ENCODE measurements around the gene DHCR24.
"Not testable (repeated sequence)": the region's sequence is repeated elsewhere in the genome, so short reads cannot be mapped to it uniquely, and the experiment has no call there.

Gene DHCR24

GRCh38 chr1:54927472-54928240, 40.7 kb upstream of the DHCR24 start:
- H3K4me3 ChIP-seq (replicated peaks; ENCODE audit: low read depth, low read length), result no peak overlapping the region
- DNase-seq (ENCODE audit: extremely low read depth, low read depth), result peak; percentile 52
- TF ChIP-seq CTCF (IDR thresholded peaks at IDR 0.05; ENCODE audit: low read depth, low read length, missing control alignments), result no peak

- no peak for DNase-seq (ENCODE audit: extremely low read depth, low read depth)
- no peak overlapping the region for H3K4me3 ChIP-seq (replicated peaks; ENCODE audit: low read depth, low read length)
- TF ChIP-seq CTCF (IDR thresholded peaks at IDR 0.05; ENCODE audit: low read depth, low read length, missing control alignments), result no peak
Observed at GRCh38 chr1:54926970-54927369, 40.0 kb upstream of the DHCR24 start.

GRCh38 chr1:54922921-54923421, 36.0 kb upstream of the DHCR24 start:
- no peak for TF ChIP-seq CTCF (IDR thresholded peaks at IDR 0.05; ENCODE audit: low read depth, low read length, missing control alignments)
- DNase-seq (ENCODE audit: extremely low read depth, low read depth), result no peak
- no peak overlapping the region for H3K4me3 ChIP-seq (replicated peaks; ENCODE audit: low read depth, low read length)

GRCh38 chr1:54922040-54922761, 35.2 kb upstream of the DHCR24 start:
- H3K4me3 ChIP-seq (replicated peaks; ENCODE audit: low read depth, low read length), result no peak overlapping the region
- no peak for TF ChIP-seq CTCF (IDR thresholded peaks at IDR 0.05; ENCODE audit: low read depth, low read length, missing control alignments)
- no peak for DNase-seq (ENCODE audit: extremely low read depth, low read depth)

- no peak overlapping the region for H3K4me3 ChIP-seq (replicated peaks; ENCODE audit: low read depth, low read length)
- DNase-seq (ENCODE audit: extremely low read depth, low read depth), result no peak
- no peak for TF ChIP-seq CTCF (IDR thresholded peaks at IDR 0.05; ENCODE audit: low read depth, low read length, missing control alignments)
Observed at GRCh38 chr1:54919367-54920359, 32.7 kb upstream of the DHCR24 start.

- DNase-seq (ENCODE audit: extremely low read depth, low read depth), result not testable (repeated sequence)
Observed at GRCh38 chr1:54911076-54911475, 24.1 kb upstream of the DHCR24 start.

More at GRCh38 chr1:54911076-54911475, 24.1 kb upstream of the DHCR24 start:
- not testable (repeated sequence) for H3K4me3 ChIP-seq (replicated peaks; ENCODE audit: low read depth, low read length)

All from HFF-Myc (cell line).